ENCODE measurements around the gene RPS2.

Gene RPS2

DNA sequence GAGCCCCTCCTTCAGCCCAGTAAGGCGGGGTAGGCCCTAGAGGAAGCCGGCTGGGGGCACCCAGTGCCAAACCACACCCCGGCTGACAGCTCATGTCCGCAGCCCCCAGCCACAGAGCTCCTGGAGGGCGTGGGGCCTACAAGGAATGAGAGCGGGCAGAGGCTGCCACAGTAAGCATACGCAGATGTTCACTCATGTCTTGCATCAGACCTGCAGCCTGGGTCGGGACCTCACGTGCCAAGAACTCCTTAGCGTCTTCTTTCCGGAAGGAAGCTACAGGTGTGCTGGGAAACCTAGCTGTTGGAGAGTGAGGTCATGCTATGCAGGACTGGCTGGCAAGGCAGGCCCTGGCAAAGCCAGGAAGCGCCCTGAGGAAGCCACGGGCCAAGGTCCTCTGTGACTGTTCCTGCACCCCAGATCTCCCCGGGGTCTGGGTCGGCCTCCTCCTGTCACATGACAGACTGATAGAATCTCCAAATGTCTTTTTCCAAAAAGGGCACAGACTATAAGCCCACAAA, 43.4 kb upstream of the RPS2 start:
- Mint-ChIP-seq H3K9me3 (no peaks in the 10 kb centered on the region), H3K4me3 (peak overlapping the region; percentile 83), H3K4me1 (peaks cover 53% of the 10 kb centered on the region), H3K27me3 (ENCODE audit: low read depth, poor library complexity) (no peaks in the 10 kb centered on the region), H3K36me3 (ENCODE audit: low read depth) (no peaks in the 10 kb centered on the region), H3K27ac (no peak overlapping the region)
- DNase-seq, result no peak
- TF ChIP-seq, protein P1, sequence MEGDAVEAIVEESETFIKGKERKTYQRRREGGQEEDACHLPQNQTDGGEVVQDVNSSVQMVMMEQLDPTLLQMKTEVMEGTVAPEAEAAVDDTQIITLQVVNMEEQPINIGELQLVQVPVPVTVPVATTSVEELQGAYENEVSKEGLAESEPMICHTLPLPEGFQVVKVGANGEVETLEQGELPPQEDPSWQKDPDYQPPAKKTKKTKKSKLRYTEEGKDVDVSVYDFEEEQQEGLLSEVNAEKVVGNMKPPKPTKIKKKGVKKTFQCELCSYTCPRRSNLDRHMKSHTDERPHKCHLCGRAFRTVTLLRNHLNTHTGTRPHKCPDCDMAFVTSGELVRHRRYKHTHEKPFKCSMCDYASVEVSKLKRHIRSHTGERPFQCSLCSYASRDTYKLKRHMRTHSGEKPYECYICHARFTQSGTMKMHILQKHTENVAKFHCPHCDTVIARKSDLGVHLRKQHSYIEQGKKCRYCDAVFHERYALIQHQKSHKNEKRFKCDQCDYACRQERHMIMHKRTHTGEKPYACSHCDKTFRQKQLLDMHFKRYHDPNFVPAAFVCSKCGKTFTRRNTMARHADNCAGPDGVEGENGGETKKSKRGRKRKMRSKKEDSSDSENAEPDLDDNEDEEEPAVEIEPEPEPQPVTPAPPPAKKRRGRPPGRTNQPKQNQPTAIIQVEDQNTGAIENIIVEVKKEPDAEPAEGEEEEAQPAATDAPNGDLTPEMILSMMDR (IDR thresholded peaks at IDR 0.05), result no peak

DNA sequence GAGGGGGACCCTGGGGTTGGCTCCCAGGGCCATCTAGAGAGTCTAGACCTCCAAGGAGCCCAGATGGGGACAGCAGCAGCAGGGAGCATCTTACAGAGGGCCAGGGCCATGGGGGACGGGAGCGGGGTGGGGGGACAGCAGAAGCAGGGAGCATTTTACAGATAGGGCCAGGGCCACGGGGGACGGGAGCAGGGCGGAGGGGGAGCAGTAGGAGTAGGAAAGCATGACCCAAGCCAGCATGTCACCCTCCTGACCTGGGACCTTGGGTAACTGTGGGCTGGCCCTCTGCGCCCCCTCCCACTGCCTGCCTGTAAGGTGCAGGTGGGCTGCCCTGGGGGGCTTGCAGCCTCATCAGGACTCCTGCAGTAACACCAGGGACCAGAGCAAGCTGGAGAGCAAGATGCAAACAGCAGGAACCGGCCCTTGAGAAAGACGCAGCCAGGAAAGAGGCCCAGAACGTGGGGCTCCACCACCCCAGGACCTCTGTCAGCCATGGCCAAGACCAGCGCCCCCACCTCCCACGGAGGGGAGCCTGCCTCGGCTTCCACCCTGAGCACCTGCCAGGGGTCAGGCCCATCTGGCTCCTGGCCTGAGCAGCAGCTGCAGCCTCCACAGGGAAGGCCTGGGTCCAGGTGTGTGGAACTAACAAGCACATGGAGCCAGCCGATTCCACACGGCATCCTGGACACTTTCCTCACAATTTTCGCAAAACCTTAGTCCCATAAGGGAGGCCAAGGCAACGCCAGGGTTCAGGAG, 42.6 kb upstream of the RPS2 start:
- Mint-ChIP-seq H3K27me3 (ENCODE audit: low read depth, poor library complexity) (no peaks in the 10 kb centered on the region), H3K36me3 (ENCODE audit: low read depth) (peaks cover 3% of the 10 kb centered on the region), H3K27ac (no peak overlapping the region), H3K4me3 (peak overlapping the region; percentile 83), H3K4me1 (peaks cover 53% of the 10 kb centered on the region), H3K9me3 (no peaks in the 10 kb centered on the region)
- DNase-seq, result no peak
- TF ChIP-seq, protein P1 (IDR thresholded peaks at IDR 0.05), result no peak

- peak overlapping the region; percentile 50 for H3K4me3 Mint-ChIP-seq
- TF ChIP-seq, protein P1 (IDR thresholded peaks at IDR 0.05), result no peak
- H3K36me3 Mint-ChIP-seq (ENCODE audit: low read depth), result peaks cover 5% of the 10 kb centered on the region
- H3K9me3 Mint-ChIP-seq, result no peaks in the 10 kb centered on the region
- peaks cover 53% of the 10 kb centered on the region for H3K4me1 Mint-ChIP-seq
- no peaks in the 10 kb centered on the region for H3K27me3 Mint-ChIP-seq (ENCODE audit: low read depth, poor library complexity)
- H3K27ac Mint-ChIP-seq, result peak overlapping the region; percentile 66
- DNase-seq, result no peak
These were observed 41.7 kb upstream of the RPS2 start for GRCh38 chr16:2006317-2006716.

- DNase-seq, result no peak
- Mint-ChIP-seq H3K9me3 (no peaks in the 10 kb centered on the region), H3K27me3 (ENCODE audit: low read depth, poor library complexity) (no peaks in the 10 kb centered on the region), H3K27ac (no peak overlapping the region), H3K36me3 (ENCODE audit: low read depth) (peaks cover 10% of the 10 kb centered on the region), H3K4me3 (no peak overlapping the region), H3K4me1 (peaks cover 53% of the 10 kb centered on the region)
- TF ChIP-seq, protein P1 (IDR thresholded peaks at IDR 0.05), result no peak
These were observed 41.0 kb upstream of the RPS2 start for GRCh38 chr16:2005646-2006045.

DNA sequence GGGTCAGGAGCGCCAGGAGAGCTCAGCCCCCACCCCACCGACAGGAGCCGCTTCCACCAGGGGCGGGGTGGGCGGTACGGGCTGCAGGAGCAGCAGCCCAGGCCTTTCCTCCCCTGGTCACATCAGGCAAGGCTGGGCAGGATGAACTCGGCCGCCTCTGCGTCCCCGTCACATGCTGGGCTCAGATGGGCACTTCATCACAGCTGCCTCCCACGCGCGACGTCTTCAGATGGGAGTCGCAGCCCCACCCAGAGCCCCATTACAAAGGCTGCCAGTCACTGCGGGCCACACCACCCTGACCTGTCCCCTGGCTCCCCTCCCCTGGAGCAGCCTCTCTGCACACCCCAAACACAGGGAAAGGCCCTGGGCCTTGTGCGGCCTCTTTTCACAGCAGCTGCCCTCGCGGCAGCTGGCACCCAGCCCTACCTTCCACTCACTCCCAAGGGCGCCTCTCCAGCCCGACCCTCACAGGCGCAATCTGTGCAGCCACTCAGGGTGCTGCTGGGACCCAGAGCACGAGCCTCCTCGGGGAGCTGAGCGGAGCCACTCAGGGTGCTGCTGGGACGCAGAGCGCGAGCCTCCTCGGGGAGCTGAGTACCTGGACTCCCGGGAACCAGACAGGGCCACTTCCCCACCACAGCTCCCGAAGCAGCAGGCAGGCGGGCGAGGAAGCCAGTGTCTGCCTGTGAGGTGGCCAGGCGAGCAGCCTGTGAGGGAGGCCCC, 40.3 kb upstream of the RPS2 start:
- H3K36me3 Mint-ChIP-seq (ENCODE audit: low read depth), result peaks cover 10% of the 10 kb centered on the region
- TF ChIP-seq, protein P1 (IDR thresholded peaks at IDR 0.05), result no peak
- H3K4me3 Mint-ChIP-seq, result no peak overlapping the region
- H3K4me1 Mint-ChIP-seq, result peaks cover 46% of the 10 kb centered on the region
- no peaks in the 10 kb centered on the region for H3K27me3 Mint-ChIP-seq (ENCODE audit: low read depth, poor library complexity)
- no peak overlapping the region for H3K27ac Mint-ChIP-seq
- no peaks in the 10 kb centered on the region for H3K9me3 Mint-ChIP-seq
- DNase-seq, result no peak

Measured in nephron progenitor cell (in vitro differentiated cells).